HAP-1 (cell line): ENCODE data around the gene ANKRD6.

ENCODE experiments used
- DNase-seq, 2 experiments: peaks; one replicate each; pipeline ENCODE4 v3.0.0-alpha.2; 2016 to 2020; ENCODE audit warnings: low spot score in 2 of 2
- H3K27me3 ChIP-seq: fragments of 250-450 bp; sonication (Bioruptor Pico); 2 replicates; pipeline ENCODE4 v1.5.1; 2020; ENCODE audit warnings: low read depth, mild to moderate bottlenecking, moderate library complexity
- H3K36me3 ChIP-seq: fragments of 250-450 bp; sonication (Bioruptor Pico); replicated peaks from 2 replicates; pipeline ENCODE4 v1.5.1; 2020; ENCODE audit warnings: mild to moderate bottlenecking
- H3K4me1 ChIP-seq: fragments of 250-450 bp; sonication (Bioruptor Pico); 2 replicates; pipeline ENCODE4 v1.5.1; 2020; ENCODE audit warnings: mild to moderate bottlenecking
- H3K4me3 ChIP-seq: fragments of 250-450 bp; sonication (Bioruptor Pico); 2 replicates; pipeline ENCODE4 v1.5.1; 2020; ENCODE audit warnings: mild to moderate bottlenecking, moderate library complexity
- H3K9me3 ChIP-seq: fragments of 250-450 bp; sonication (Bioruptor Pico); 2 replicates; pipeline ENCODE4 v1.5.1; 2020; ENCODE audit warnings: mild to moderate bottlenecking, moderate library complexity
- in situ Hi-C: fragments of 300-500 bp; cut with MboI; formaldehyde crosslinking; loops from 3 replicates; pipeline ENCODE4 v1.14.3; 2020; ENCODE audit warnings: low sequenced_read_pairs, inconsistent platforms, mixed read lengths

Gene ANKRD6

GRCh38 chr6:89404512-89404911 lies 28.4 kb upstream of the ANKRD6 start:
- H3K4me1 ChIP-seq = peaks cover 34% of the 10 kb centered on the region
- H3K4me3 ChIP-seq = no peak overlapping the region
- no peaks in the 10 kb centered on the region; the same call in 1 of the 2 replicates for H3K36me3 ChIP-seq
- DNase-seq = no peak
- no peaks in the 10 kb centered on the region for H3K9me3 ChIP-seq
- in situ Hi-C loops = no loop called here
- H3K27me3 ChIP-seq = no peaks in the 10 kb centered on the region

- no peak overlapping the region for H3K4me3 ChIP-seq
- no peaks in the 10 kb centered on the region for H3K9me3 ChIP-seq
- H3K27me3 ChIP-seq = no peaks in the 10 kb centered on the region
- no peak for DNase-seq
- H3K4me1 ChIP-seq = peaks cover 25% of the 10 kb centered on the region
- H3K36me3 ChIP-seq = no peaks in the 10 kb centered on the region; the same call in 1 of the 2 replicates
- in situ Hi-C loops = no loop called here
These were observed 26.8 kb upstream of the ANKRD6 start for GRCh38 chr6:89406141-89406540.

GRCh38 chr6:89409461-89410035 lies 23.4 kb upstream of the ANKRD6 start:
- DNase-seq = peak in 1 of 2 experiments; percentile 28
- H3K4me3 ChIP-seq = peak overlapping the region; percentile 72
- H3K36me3 ChIP-seq = no peaks in the 10 kb centered on the region; the same call in 1 of the 2 replicates
- in situ Hi-C loops = no loop called here
- no peaks in the 10 kb centered on the region for H3K27me3 ChIP-seq
- no peaks in the 10 kb centered on the region for H3K9me3 ChIP-seq
- H3K4me1 ChIP-seq = peaks cover 36% of the 10 kb centered on the region

GRCh38 chr6:89410231-89410761 lies 22.7 kb upstream of the ANKRD6 start:
- H3K36me3 ChIP-seq = no peaks in the 10 kb centered on the region; the same call in 1 of the 2 replicates
- H3K4me3 ChIP-seq = peak overlapping the region; percentile 72
- peak; percentile 66 to 97 for DNase-seq
- in situ Hi-C loops = no loop called here
- H3K4me1 ChIP-seq = peaks cover 36% of the 10 kb centered on the region
- no peaks in the 10 kb centered on the region for H3K27me3 ChIP-seq
- H3K9me3 ChIP-seq = no peaks in the 10 kb centered on the region

GRCh38 chr6:89410788-89411144 lies 22.2 kb upstream of the ANKRD6 start:
- Histone ChIP-seq H3K36me3 (no peaks in the 10 kb centered on the region; the same call in 1 of the 2 replicates), H3K4me3 (peak overlapping the region; percentile 72), H3K9me3 (no peaks in the 10 kb centered on the region), H3K27me3 (no peaks in the 10 kb centered on the region), H3K4me1 (peaks cover 33% of the 10 kb centered on the region)
- DNase-seq = peak in 1 of 2 experiments; percentile 32
- in situ Hi-C loops = no loop called here

- in situ Hi-C loops = no loop called here
- Histone ChIP-seq H3K36me3 (no peaks in the 10 kb centered on the region; the same call in 1 of the 2 replicates), H3K9me3 (no peaks in the 10 kb centered on the region), H3K4me3 (peak overlapping the region; percentile 72), H3K4me1 (peaks cover 32% of the 10 kb centered on the region), H3K27me3 (no peaks in the 10 kb centered on the region)
- DNase-seq = peak; percentile 26 to 58
These were observed 21.5 kb upstream of the ANKRD6 start for GRCh38 chr6:89411145-89412070.

GRCh38 chr6:89412071-89413005 lies 20.6 kb upstream of the ANKRD6 start, which contains the start of gene RRAGD:
Gene RRAGD (minus strand): TSS chr6:89412273. CDS start chr6:89411993, 280 bp downstream.
- DNase-seq = peak; percentile 74 to 80
- in situ Hi-C loops = no loop called here
- Histone ChIP-seq H3K27me3 (no peaks in the 10 kb centered on the region), H3K4me3 (peak within 1 kb of the TSS; percentile 72), H3K9me3 (no peaks in the 10 kb centered on the region), H3K36me3 (no peaks in the 10 kb centered on the region; the same call in 1 of the 2 replicates), H3K4me1 (peaks cover 35% of the 10 kb centered on the region)

- in situ Hi-C loops = no loop called here
- H3K4me3 ChIP-seq = peak overlapping the region; percentile 72
- H3K36me3 ChIP-seq = no peaks in the 10 kb centered on the region
- H3K9me3 ChIP-seq = no peaks in the 10 kb centered on the region
- H3K27me3 ChIP-seq = no peaks in the 10 kb centered on the region
- DNase-seq = peak in 1 of 2 experiments; percentile 67
- H3K4me1 ChIP-seq = peaks cover 29% of the 10 kb centered on the region
These were observed 19.9 kb upstream of the ANKRD6 start for GRCh38 chr6:89413006-89413400.

GRCh38 chr6:89414215-89414614 lies 18.7 kb upstream of the ANKRD6 start:
- Histone ChIP-seq H3K9me3 (no peaks in the 10 kb centered on the region), H3K4me1 (peaks cover 25% of the 10 kb centered on the region), H3K4me3 (no peak overlapping the region), H3K27me3 (no peaks in the 10 kb centered on the region), H3K36me3 (no peaks in the 10 kb centered on the region)
- DNase-seq = no peak
- in situ Hi-C loops = no loop called here

GRCh38 chr6:89415185-89415584 lies 17.8 kb upstream of the ANKRD6 start:
- Histone ChIP-seq H3K4me1 (peaks cover 17% of the 10 kb centered on the region), H3K9me3 (no peaks in the 10 kb centered on the region), H3K36me3 (no peaks in the 10 kb centered on the region), H3K4me3 (no peak overlapping the region), H3K27me3 (no peaks in the 10 kb centered on the region)
- in situ Hi-C loops = no loop called here
- DNase-seq = no peak

- H3K27me3 ChIP-seq = no peaks in the 10 kb centered on the region
- DNase-seq = no peak
- in situ Hi-C loops = no loop called here
- no peaks in the 10 kb centered on the region for H3K9me3 ChIP-seq
- H3K36me3 ChIP-seq = no peaks in the 10 kb centered on the region
- H3K4me1 ChIP-seq = peaks cover 17% of the 10 kb centered on the region
- H3K4me3 ChIP-seq = no peak overlapping the region
These were observed 16.2 kb upstream of the ANKRD6 start for GRCh38 chr6:89416796-89417195.

GRCh38 chr6:89430201-89430962 lies 2.6 kb upstream of the ANKRD6 start:
- H3K4me3 ChIP-seq = no peak overlapping the region

More at GRCh38 chr6:89430201-89430962, 2.6 kb upstream of the ANKRD6 start:
- DNase-seq = peak in 1 of 2 experiments; percentile 33
- Histone ChIP-seq H3K4me1 (peaks cover 17% of the 10 kb centered on the region), H3K9me3 (no peaks in the 10 kb centered on the region), H3K27me3 (no peaks in the 10 kb centered on the region), H3K36me3 (no peaks in the 10 kb centered on the region)
- in situ Hi-C loops = loop anchor here (5.0 kb wide), 1 partner anchor 182 kb away; no protein-coding TSS in a partner anchor
